Mucosa of stomach (tissue), 1 donor: ENCODE data around the gene PLEKHO2.
"Not testable (repeated sequence)": the region's sequence is repeated elsewhere in the genome, so short reads cannot be mapped to it uniquely, and the experiment has no call there.

Experiments
- H3K27me3 ChIP-seq: one replicate; pipeline ENCODE4 v1.7.0; 2013; ENCODE audit warnings: mild to moderate bottlenecking, low read length; ENCODE audit not compliant: control insufficient read depth, insufficient read depth
- H3K36me3 ChIP-seq: one replicate; pipeline ENCODE4 v1.7.0; 2013; ENCODE audit warnings: low read length; ENCODE audit not compliant: control insufficient read depth, insufficient read depth
- H3K4me1 ChIP-seq: one replicate; pipeline ENCODE4 v1.7.0; 2013; ENCODE audit warnings: mild to moderate bottlenecking, low read length; ENCODE audit not compliant: control insufficient read depth, insufficient read depth
- H3K4me3 ChIP-seq: one replicate; pipeline ENCODE4 v1.7.0; 2013; ENCODE audit warnings: low read length
- H3K9ac ChIP-seq: one replicate; pipeline ENCODE4 v1.7.0; 2013; ENCODE audit warnings: mild to moderate bottlenecking, low read length, moderate library complexity
- H3K9me3 ChIP-seq: one replicate; pipeline ENCODE4 v1.7.0; 2013; ENCODE audit warnings: mild to moderate bottlenecking, low read length, moderate library complexity; ENCODE audit not compliant: control insufficient read depth
- donor health status: Pancreatic carcinoma.

PLEKHO2 gene

DNA sequence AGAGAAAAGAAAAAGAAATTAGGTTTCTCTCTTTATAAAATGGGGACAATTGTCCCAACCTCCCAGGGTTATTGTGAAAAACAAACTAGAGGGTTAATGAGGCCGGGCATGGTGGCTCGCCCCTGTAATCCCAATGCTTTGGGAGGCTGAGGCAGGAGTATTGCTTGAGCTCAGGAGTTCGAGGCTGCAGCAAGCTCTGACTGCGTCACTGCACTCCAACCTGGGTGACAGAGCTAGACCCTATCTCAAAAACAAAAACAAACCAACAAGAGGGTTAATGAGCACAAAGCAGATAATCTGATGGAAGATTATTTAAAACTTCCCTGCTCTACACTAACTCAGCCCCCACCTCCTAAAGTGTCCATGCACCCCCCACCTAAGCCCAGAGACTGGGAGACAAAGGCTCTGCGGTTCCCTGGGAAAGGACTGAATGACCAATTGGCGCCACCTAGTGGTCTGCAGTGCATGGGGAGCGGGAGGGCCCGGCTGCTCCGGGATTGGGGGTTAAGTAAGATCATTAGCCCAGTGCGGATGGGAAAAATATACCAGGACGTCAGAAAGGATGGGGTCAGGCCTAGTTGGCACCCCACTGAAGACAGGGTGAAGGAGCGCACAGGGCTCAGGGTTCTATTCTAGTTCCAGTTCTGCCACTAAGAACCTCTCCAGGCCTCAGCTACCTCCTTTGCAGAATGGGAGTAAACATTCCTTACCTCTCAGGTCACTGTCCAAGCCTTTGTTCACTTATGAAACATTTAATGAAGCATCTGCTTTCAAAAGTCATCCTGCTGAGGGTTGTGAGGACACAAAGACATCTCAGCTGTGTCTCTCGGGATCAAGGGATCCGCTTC, 31.8 kb upstream of the PLEKHO2 start:
- no peak overlapping the region for H3K9ac ChIP-seq
- no peaks in the 10 kb centered on the region for H3K4me1 ChIP-seq
- no peak overlapping the region for H3K4me3 ChIP-seq
- H3K36me3 ChIP-seq = no peaks in the 10 kb centered on the region
- no peaks in the 10 kb centered on the region for H3K9me3 ChIP-seq
- no peaks in the 10 kb centered on the region for H3K27me3 ChIP-seq

DNA sequence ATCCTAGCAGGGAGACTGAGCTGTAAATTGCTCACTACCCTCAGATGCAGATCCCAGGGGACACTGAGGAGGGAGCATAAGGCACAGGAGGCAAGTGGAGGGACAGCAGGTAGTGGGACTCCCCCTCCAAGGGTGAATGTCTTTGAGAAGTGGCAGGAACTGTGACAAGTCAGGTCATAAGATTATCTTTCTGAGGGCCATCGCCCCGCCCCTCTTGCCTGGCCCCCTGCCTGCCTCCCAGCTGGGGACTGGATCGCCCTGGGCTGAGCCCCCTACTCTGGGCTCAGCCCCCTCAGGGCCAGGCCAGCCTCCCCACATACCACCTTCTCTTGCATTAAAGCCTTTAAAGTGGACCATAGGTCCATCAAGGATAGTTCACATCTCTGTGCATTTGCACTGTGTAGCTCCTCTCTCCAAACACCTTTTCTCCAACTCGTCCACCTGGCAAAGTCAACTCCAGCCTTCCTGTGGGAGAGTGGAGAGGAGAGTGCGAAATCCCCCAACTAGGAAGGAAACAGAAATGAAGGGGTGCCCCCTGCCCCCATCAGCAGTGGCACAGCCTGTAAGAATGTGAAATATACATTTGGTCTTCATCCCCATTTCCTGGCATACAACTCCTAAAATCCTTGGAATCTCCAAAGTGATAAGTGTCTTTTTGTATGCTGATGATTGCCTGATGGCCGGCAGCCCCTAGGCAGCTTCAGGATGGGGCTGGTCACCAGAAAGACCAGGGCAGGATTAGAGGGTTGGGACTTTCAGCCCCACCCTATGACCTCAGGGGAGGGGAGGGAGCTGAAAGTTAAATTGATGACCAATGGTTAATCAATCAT, 31.0 kb upstream of the PLEKHO2 start:
- H3K9me3 ChIP-seq = no peaks in the 10 kb centered on the region
- no peaks in the 10 kb centered on the region for H3K36me3 ChIP-seq
- H3K9ac ChIP-seq = no peak overlapping the region
- H3K27me3 ChIP-seq = no peaks in the 10 kb centered on the region
- H3K4me1 ChIP-seq = no peaks in the 10 kb centered on the region
- no peak overlapping the region for H3K4me3 ChIP-seq

DNA sequence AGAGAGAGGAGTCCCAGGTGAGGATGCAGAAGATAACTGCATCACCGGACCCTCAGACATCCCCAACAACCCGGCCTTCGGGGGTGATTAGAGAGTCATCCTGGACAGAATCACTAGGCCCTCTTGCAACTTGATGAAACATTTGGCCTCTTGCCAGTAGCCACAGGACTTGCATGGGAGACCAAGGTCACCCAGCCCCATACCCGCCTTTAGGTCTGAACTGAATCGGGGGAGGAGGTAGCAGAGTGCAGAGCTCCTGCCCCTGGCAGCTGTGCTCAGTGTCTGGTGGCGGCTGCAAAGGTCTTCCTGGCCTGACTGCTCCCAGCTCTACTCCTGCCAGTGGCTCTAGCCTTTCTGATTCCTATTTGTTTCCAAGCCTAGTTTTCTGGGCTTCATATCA, 28.6 kb upstream of the PLEKHO2 start:
- Histone ChIP-seq H3K4me1 (no peaks in the 10 kb centered on the region), H3K36me3 (no peaks in the 10 kb centered on the region), H3K27me3 (no peaks in the 10 kb centered on the region), H3K9ac (no peak overlapping the region), H3K4me3 (no peak overlapping the region), H3K9me3 (no peaks in the 10 kb centered on the region)

DNA sequence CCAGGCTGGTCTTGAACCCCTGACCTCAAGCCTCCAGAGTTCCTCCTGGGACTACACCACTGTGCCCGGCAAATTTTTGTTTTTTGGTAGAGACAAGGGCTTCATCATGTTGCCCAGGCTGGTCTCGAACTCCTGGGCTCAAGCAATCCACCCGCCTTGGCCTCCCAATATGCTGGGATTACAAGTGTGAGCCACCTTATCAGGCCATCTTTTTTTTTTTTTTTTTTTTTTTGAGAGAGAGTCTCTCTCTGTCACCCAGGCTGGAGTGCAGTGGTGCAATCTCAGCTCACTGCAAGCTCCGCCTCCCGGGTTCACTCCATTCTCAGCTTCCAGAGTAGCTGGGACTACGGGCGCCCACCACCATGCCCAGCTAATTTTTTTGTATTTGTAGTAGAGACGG, 27.4 kb upstream of the PLEKHO2 start:
- H3K4me3 ChIP-seq, H3K9me3 ChIP-seq, H3K9ac ChIP-seq, H3K36me3 ChIP-seq, H3K27me3 ChIP-seq, H3K4me1 ChIP-seq: not testable (repeated sequence)

DNA sequence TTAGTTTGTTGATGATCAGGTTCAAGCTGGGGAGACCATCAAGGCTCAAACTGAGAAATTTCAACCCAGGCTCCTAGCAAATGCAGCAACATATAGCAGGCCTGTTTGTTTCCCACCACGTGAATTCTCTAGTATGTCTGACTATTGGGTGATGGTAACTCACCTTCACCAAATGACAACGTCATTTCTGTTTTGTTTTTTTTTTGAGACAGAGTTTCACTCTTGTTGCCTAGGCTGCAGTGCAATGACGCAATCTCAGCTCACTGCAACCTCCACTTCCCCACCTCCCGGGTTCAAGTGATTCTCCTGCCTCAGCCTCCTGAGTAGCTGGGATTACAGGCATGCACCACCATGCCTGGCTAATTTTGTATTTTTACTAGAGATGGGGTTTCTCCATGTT, 26.8 kb upstream of the PLEKHO2 start:
- H3K27me3 ChIP-seq, H3K9ac ChIP-seq, H3K4me3 ChIP-seq, H3K9me3 ChIP-seq, H3K36me3 ChIP-seq, H3K4me1 ChIP-seq: not testable (repeated sequence)

DNA sequence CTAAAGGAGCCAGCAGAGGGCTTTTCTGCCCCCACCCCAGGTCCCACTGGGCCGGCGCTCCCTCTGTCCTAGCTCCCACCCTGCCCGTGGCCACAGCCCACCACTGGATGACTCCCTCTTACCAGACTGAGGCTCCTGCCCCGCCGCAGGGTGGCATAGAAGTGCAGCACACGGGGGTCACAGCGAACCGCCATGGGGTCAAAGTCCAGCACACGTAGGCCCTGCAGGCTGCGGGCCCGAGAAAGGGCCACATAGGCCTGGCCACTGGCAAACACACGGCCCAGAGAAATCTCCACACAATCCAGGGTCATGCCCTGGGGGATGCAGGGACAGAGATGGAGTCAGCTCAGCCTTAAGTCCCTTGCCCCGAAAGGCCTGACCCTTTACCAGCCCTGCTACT, 25.3 kb upstream of the PLEKHO2 start:
- H3K9ac ChIP-seq = no peak overlapping the region
- H3K27me3 ChIP-seq = no peaks in the 10 kb centered on the region
- H3K4me1 ChIP-seq = no peaks in the 10 kb centered on the region
- no peaks in the 10 kb centered on the region for H3K36me3 ChIP-seq
- H3K9me3 ChIP-seq = no peaks in the 10 kb centered on the region
- H3K4me3 ChIP-seq = no peak overlapping the region

DNA sequence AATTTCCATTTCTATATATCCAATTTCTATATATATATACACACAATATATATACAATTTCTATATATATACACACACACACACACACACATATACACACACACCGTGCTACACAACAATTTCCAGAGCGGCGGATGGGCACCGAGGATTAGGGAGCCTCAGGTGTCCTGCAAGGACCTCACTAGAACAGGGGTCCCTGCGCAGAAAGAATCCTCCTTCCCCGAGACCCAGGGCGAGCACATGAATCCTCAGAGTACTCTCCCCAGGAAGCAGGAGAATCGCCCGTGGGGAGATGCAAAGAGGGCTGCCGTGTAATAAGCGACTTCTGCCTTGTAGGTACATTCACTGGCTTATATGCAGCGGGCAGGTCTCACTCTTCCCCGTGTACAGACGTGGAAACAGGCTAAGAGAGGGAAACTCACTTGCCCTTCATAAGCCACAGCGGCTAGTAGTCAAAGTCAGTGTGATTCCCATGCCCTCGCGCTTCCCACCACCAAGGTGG, 16.7 kb upstream of the PLEKHO2 start:
- H3K4me3 ChIP-seq = peak overlapping the region; percentile 61
- no peak overlapping the region for H3K9ac ChIP-seq
- H3K4me1 ChIP-seq = peaks cover 11% of the 10 kb centered on the region
- no peaks in the 10 kb centered on the region for H3K36me3 ChIP-seq
- no peaks in the 10 kb centered on the region for H3K9me3 ChIP-seq
- H3K27me3 ChIP-seq = peaks cover 4% of the 10 kb centered on the region

DNA sequence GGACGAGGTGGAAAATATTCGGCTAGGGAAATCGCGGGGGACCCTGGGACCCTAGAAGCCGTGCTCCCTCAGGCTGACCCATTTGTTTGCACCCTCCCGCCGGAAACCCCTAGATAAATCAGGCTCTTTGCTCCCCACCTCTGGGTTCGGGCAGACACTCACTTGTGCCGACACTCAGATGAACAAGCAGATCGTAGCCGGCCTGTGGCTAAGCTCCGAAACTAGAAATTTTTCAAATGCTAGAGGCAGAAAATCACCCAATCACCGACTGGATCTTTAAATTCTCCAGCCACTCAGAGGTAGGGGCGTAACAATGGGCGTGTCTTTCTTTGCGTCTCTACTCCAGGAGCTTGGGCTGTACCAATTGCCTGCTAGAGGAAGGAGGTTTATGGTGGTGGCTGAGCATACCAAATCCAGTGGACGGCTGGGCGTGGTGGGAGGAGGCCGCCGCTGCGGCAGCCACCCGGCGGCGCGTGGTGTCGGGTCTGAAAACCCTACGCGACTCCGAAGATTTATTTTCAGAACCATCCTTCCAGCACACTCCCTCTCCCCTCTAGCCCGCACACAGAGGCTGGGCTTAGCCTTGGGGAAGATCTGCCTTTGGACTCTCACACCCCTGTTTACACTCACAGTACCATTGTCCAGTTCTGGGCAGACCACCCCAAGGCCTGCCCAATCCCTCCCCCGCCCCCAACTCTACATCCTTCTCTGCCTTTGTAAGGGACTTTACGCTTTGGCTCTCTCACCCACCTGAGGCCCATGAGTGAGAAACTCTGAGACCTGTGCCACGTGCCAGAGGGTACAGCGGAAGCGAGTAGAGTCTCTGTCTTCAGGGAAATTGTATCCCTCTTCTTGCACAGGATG, 16.1 kb upstream of the PLEKHO2 start, which contains the start of gene PIF1:
Gene PIF1, minus strand, starts transcription at position 217 of the 864 bp plus-strand sequence. CDS start 1,312 bp downstream, outside the sequence.
- Histone ChIP-seq H3K4me3 (peak within 1 kb of the TSS; percentile 61), H3K36me3 (no peaks in the 10 kb centered on the region), H3K9me3 (no peaks in the 10 kb centered on the region), H3K9ac (peak within 1 kb of the TSS; percentile 42), H3K27me3 (peaks cover 4% of the 10 kb centered on the region), H3K4me1 (peaks cover 11% of the 10 kb centered on the region)

DNA sequence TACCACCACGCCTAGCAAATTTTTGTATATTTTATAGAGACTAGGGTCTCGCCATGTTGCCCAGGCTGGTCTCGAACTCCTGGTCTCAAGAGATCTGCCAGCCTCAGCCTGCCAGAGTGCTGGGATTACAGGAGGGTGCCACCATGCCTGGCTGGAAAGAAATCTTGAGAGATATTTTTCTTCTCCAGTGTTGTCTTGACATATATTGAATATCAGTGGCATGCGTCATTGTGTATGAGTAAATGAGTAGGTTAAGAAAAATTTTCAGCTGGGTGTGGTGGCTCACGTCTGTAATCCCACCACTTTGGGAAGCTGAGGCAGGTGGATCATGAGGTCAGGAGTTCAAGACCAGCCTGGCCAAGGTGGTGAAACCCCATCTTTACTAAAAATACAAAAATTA, 12.7 kb upstream of the PLEKHO2 start:
- peaks cover 4% of the 10 kb centered on the region for H3K27me3 ChIP-seq
- H3K4me1 ChIP-seq = peaks cover 11% of the 10 kb centered on the region
- no peak overlapping the region for H3K4me3 ChIP-seq
- no peaks in the 10 kb centered on the region for H3K9me3 ChIP-seq
- H3K9ac ChIP-seq = no peak overlapping the region
- no peaks in the 10 kb centered on the region for H3K36me3 ChIP-seq

DNA sequence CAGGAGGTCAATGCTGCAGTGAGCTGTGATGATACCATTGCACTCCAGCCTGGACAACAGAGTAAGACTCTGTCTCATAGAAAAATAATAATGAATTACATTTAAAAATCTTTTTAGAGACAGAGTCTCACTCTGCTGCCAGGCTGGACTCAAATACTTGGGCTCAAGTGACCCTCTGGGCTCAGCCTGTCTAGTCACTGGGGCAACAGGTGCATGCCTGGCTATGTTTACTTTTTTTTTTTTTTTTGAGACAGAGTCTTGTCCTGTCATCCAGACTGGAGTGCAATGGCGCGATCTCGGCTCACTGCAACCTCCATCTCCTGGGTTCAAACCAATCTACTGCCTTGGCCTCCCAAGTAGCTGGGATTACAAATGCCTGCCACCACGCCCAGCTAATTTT, 8.0 kb upstream of the PLEKHO2 start:
- H3K27me3 ChIP-seq = no peaks in the 10 kb centered on the region
- no peaks in the 10 kb centered on the region for H3K36me3 ChIP-seq
- H3K4me3 ChIP-seq = no peak overlapping the region
- H3K9me3 ChIP-seq = no peaks in the 10 kb centered on the region
- no peak overlapping the region for H3K9ac ChIP-seq
- no peaks in the 10 kb centered on the region for H3K4me1 ChIP-seq

DNA sequence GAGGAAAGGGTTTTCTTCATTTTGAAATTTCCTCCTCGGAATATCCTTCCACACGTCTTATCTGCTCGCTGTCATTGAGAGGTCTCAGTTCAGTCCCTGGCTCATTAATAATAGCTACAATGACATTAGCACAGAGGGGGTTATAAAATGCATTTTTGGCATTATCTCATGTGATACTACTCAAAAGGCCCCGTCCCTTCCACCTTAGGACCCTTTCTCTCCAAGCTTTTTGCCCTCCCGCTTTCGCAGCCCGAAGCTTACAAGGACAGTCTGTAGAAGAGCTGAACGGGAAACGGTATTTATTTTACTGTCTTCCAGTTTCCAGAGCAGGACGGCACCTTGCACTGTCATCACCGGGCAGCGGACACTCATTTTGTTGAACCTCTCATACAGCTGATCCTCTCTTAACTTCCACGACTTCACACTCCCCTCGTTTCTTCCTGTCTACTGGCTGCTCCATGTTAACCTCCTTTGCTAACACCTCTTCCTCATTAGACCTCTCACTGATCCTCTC, 5.6 kb upstream of the PLEKHO2 start:
- Histone ChIP-seq H3K4me1 (peaks cover 6% of the 10 kb centered on the region), H3K9me3 (no peaks in the 10 kb centered on the region), H3K36me3 (no peaks in the 10 kb centered on the region), H3K4me3 (no peak overlapping the region), H3K9ac (peak overlapping the region; percentile 35), H3K27me3 (peaks cover 5% of the 10 kb centered on the region)
